Stimulated activated effector memory CD8-positive, alpha-beta T cell treated with anti-CD3 and anti-CD28 coated beads, Interleukin-12 subunit alpha, Interleukin-12 subunit beta, amount 100 ng/mL, for 72 hours (primary cell): ENCODE data around the gene UBTD1.
"Not testable (repeated sequence)": the region's sequence is repeated elsewhere in the genome, so short reads cannot be mapped to it uniquely, and the experiment has no call there.

Experiments
- ATAC-seq: fragments of 150-1000 bp; cut with Tn5 transposase; 2 replicates; pipeline ENCODE4 v1.10.0; 2021
- DNase-seq, 2 donors: peaks; one replicate each; pipeline ENCODE4 v3.0.0; 2021 to 2022; ENCODE audit warnings: low spot score in 2 of 2
- H3K27ac Mint-ChIP-seq: one replicate; pipeline ENCODE4 v1.8.0; 2022; ENCODE audit warnings: mild to moderate bottlenecking, mixed read lengths
- H3K36me3 Mint-ChIP-seq: one replicate; pipeline ENCODE4 v1.8.0; 2022; ENCODE audit warnings: mild to moderate bottlenecking, mixed read lengths
- H3K4me1 Mint-ChIP-seq: one replicate; pipeline ENCODE4 v1.8.0; 2022; ENCODE audit warnings: mixed read lengths
- H3K4me3 Mint-ChIP-seq: one replicate; pipeline ENCODE4 v1.8.0; 2022; ENCODE audit warnings: mild to moderate bottlenecking, mixed read lengths
- H3K9me3 Mint-ChIP-seq: one replicate; pipeline ENCODE4 v1.8.0; 2022; ENCODE audit warnings: mixed read lengths

The UBTD1 gene

DNA sequence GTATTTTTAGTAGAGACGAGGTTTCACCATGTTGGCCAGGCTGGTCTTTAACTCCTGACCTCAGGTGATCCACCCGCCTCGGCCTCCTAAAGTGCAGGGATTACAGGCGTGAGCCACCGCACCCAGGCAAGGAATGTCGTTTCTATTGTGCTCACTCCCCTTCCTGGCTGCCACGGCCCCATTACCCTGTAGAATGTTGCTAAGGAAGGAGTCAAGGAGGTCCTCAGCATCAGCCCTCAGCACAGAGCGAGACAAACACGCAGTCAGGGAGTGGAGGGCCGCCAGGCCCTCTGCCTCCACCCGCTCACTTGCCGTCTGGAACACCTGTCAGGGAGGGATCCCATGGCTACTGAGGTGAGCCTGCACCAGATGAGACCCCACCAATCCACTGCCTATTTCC, 29.9 kb upstream of the UBTD1 start:
- peaks cover 100% of the 10 kb centered on the region for H3K36me3 Mint-ChIP-seq
- H3K27ac Mint-ChIP-seq = not testable (repeated sequence)

GRCh38 chr10:97474918-97475317, 23.8 kb upstream of the UBTD1 start:
- DNase-seq (no peak), ATAC-seq (no peak)
- Mint-ChIP-seq H3K36me3 (peaks cover 100% of the 10 kb centered on the region), H3K4me3 (no peak overlapping the region), H3K4me1 (no peaks in the 10 kb centered on the region), H3K9me3 (no peaks in the 10 kb centered on the region), H3K27ac (no peak overlapping the region)

More for the DNA sequence above, 29.9 kb upstream of the UBTD1 start:
- not testable (repeated sequence) for H3K4me1 Mint-ChIP-seq, DNase-seq, H3K9me3 Mint-ChIP-seq, ATAC-seq, H3K4me3 Mint-ChIP-seq

- no peak for DNase-seq
- H3K36me3 Mint-ChIP-seq = peaks cover 100% of the 10 kb centered on the region
Observed at GRCh38 chr10:97475936-97476594, 22.7 kb upstream of the UBTD1 start.

GRCh38 chr10:97479410-97479809, 19.3 kb upstream of the UBTD1 start:
- H3K27ac Mint-ChIP-seq, H3K4me1 Mint-ChIP-seq, H3K4me3 Mint-ChIP-seq, H3K9me3 Mint-ChIP-seq, DNase-seq, ATAC-seq: not testable (repeated sequence)
- H3K36me3 Mint-ChIP-seq = peaks cover 97% of the 10 kb centered on the region

More at GRCh38 chr10:97475936-97476594, 22.7 kb upstream of the UBTD1 start:
- H3K4me3 Mint-ChIP-seq = no peak overlapping the region
- no peaks in the 10 kb centered on the region for H3K4me1 Mint-ChIP-seq
- peak overlapping the region; percentile 66 for H3K27ac Mint-ChIP-seq
- ATAC-seq = no peak
- H3K9me3 Mint-ChIP-seq = no peaks in the 10 kb centered on the region

GRCh38 chr10:97479939-97480338, 18.8 kb upstream of the UBTD1 start:
- Mint-ChIP-seq H3K27ac (no peak overlapping the region), H3K9me3 (no peaks in the 10 kb centered on the region), H3K4me1 (no peaks in the 10 kb centered on the region), H3K4me3 (no peak overlapping the region), H3K36me3 (peaks cover 97% of the 10 kb centered on the region)
- no peak for ATAC-seq
- DNase-seq = no peak

DNA sequence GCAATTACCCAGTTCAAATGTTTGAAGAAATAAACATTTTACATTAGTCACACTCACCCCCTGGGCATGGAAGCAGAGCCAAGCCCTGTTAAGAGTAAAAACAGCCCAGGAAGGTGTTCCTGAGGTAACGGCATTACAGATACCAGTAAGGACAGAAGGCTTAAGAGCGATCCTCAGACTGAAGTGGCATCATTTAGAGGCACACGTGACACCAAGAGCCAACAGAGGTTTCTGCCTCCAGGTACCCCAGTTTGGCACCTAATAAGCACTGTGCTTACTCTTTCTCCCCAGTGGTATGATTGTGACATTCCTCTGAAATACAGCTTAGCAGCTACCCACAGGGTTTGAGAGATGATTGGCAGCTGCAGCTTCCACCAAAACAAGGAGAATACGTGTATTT, 17.7 kb upstream of the UBTD1 start:
- Mint-ChIP-seq H3K27ac (no peak overlapping the region), H3K36me3 (peaks cover 97% of the 10 kb centered on the region), H3K4me1 (peaks cover under 1% of the 10 kb centered on the region), H3K9me3 (no peaks in the 10 kb centered on the region), H3K4me3 (no peak overlapping the region)
- ATAC-seq (no peak), DNase-seq (no peak)

DNA sequence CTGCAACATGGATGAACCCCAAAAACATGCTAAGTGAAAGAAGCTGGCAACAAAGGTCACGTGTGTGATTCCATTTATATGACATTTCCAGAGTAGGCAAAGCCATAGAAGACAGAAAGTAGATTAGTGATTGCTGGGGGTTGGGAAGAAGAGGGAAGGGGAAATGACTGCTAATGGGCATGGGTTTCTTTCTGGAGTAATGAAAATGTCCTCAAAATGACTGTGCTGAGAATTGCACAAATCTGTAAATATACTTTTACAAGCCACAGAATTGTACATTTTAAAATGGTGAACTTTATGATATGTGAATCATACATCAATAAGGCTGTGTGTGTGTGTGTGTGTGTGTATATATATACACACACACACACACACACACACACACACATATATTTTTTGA, 16.3 kb upstream of the UBTD1 start:
- Mint-ChIP-seq H3K36me3 (peaks cover 93% of the 10 kb centered on the region), H3K9me3 (no peaks in the 10 kb centered on the region), H3K27ac (no peak overlapping the region), H3K4me1 (peaks cover 5% of the 10 kb centered on the region), H3K4me3 (no peak overlapping the region)
- DNase-seq (no peak), ATAC-seq (no peak)

DNA sequence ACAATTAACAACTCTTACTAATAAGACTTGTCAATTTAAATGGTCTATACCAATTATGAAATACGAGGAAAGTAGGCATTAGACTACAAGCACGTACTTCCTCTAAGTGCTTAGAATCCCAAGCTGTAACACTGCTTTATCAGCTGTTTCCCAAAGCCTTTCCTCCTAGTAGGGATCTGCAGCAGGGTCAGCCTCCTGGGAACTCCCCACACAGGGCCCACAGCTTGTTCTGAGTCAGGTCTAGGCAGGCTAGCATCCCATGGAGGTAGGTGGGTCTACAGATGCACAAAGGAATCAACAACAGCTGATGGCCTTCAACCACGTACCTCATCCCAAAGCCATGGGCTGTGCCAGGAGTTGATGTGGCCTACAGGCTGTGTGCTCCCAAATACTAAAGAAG, 15.2 kb upstream of the UBTD1 start:
- DNase-seq (no peak), ATAC-seq (no peak)
- Mint-ChIP-seq H3K9me3 (no peaks in the 10 kb centered on the region), H3K36me3 (peaks cover 84% of the 10 kb centered on the region), H3K4me3 (no peak overlapping the region), H3K27ac (peak overlapping the region; percentile 34), H3K4me1 (peaks cover 5% of the 10 kb centered on the region)

DNA sequence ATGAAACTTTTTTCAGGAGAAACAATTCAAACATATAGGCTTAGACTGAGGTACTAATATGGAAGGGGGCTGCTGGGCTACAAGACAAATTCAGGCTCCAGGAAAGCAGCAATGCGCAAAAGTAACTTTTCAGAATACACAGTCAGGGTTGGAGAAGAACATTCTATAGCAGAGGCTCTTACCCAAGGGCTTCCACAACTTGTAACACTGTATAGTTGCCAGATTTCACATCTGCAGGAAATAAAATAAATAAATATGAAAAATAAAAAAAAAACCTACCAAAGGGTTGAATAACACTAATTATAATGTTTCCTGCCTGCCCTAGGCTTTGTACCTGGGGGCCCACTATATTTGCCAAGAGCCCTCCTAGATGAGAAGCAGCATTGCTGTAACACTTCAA, 14.8 kb upstream of the UBTD1 start:
- Mint-ChIP-seq H3K36me3 (peaks cover 82% of the 10 kb centered on the region), H3K4me3 (no peak overlapping the region), H3K27ac (peak overlapping the region; percentile 34), H3K9me3 (no peaks in the 10 kb centered on the region), H3K4me1 (peaks cover 9% of the 10 kb centered on the region)
- no peak for ATAC-seq
- no peak for DNase-seq

DNA sequence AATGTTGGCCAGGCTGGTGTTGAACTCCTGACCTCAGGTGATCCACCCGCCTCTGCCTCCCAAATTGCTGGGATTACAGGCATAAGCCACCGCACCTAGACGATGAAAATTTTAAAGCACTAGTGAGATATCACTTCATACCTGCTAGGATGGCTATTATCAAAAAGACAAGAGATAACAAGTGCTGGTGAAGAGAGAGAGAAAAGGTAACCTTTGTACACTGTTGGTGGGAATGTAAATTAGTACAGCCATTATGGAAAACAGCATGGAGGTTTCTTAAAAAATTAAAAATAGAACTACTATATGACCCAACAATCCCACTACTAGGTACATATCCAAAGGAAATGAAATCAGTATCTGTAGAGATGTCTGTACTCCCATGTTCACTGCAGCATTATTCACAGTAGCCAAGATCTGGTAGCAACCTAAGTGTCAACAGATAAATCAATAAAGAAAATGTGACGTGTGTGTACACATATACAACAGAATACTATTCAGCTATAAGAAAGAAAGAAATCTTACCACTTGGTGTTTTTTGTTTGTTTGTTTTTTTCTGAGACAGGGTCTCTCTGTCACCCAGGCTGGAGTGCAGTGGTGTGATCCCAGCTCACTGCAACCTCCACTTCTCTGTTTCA, 13.0 kb upstream of the UBTD1 start:
- no peak for ATAC-seq
- no peak overlapping the region for H3K4me3 Mint-ChIP-seq
- DNase-seq = no peak
- no peaks in the 10 kb centered on the region for H3K9me3 Mint-ChIP-seq
- H3K36me3 Mint-ChIP-seq = peaks cover 67% of the 10 kb centered on the region
- H3K4me1 Mint-ChIP-seq = peaks cover 21% of the 10 kb centered on the region
- peak overlapping the region; percentile 56 for H3K27ac Mint-ChIP-seq

GRCh38 chr10:97490592-97490991, 8.1 kb upstream of the UBTD1 start:
- H3K4me3 Mint-ChIP-seq = no peak overlapping the region
- no peaks in the 10 kb centered on the region for H3K9me3 Mint-ChIP-seq
- H3K36me3 Mint-ChIP-seq = peaks cover 55% of the 10 kb centered on the region
- no peak for DNase-seq
- peak overlapping the region; percentile 32 for H3K27ac Mint-ChIP-seq
- peaks cover 41% of the 10 kb centered on the region for H3K4me1 Mint-ChIP-seq
- no peak for ATAC-seq

GRCh38 chr10:97494151-97494550, 4.6 kb upstream of the UBTD1 start:
- DNase-seq = no peak
- H3K27ac Mint-ChIP-seq = no peak overlapping the region
- H3K9me3 Mint-ChIP-seq = no peaks in the 10 kb centered on the region
- no peak for ATAC-seq
- H3K4me3 Mint-ChIP-seq = no peak overlapping the region
- peaks cover 54% of the 10 kb centered on the region for H3K4me1 Mint-ChIP-seq
- H3K36me3 Mint-ChIP-seq = peaks cover 48% of the 10 kb centered on the region

DNA sequence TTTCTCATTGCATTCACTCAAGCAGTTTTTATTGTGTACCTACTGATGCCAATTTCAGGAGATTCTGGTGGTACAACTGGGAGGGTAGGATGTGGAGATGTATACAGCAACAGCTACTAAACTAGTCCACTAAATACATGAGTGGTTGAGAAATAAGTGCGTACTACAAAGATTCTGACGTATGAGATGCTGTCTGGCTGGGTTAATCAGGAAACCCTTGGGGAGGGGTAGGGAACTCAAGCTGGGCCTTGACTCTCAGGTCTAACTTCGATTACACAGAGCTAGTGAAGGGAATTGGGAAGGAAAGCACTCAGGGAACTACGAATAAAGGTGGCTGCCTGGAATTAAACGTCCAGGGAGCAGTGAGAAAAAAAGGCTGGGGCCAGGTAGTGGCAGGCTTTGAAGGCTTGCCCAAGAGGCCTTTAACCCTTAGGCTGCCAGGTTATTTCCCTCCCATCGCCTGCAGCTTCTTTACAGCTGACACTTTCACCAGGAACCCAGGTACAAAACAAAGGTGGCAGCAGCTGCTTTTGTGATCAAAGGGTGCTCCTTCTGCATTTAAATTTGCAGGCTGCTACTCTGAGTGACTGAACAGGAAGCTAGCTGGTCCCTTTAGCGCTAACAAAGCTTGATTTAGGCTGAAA, 3.7 kb upstream of the UBTD1 start:
- H3K36me3 Mint-ChIP-seq = peaks cover 47% of the 10 kb centered on the region
- DNase-seq (no peak), ATAC-seq (no peak)
- no peaks in the 10 kb centered on the region for H3K9me3 Mint-ChIP-seq
- H3K27ac Mint-ChIP-seq = peak overlapping the region; percentile 86
- H3K4me1 Mint-ChIP-seq = peaks cover 53% of the 10 kb centered on the region
- no peak overlapping the region for H3K4me3 Mint-ChIP-seq

- Mint-ChIP-seq H3K27ac (peak overlapping the region; percentile 98), H3K4me1 (peaks cover 55% of the 10 kb centered on the region), H3K9me3 (no peaks in the 10 kb centered on the region), H3K36me3 (peaks cover 36% of the 10 kb centered on the region), H3K4me3 (peak overlapping the region; percentile 94)
- peak; percentile 58 for ATAC-seq
- peak; percentile 42 to 83 for DNase-seq
Observed at GRCh38 chr10:97497572-97498075, 1.1 kb upstream of the UBTD1 start.

GRCh38 chr10:97498076-97498840, 466 bp upstream of the UBTD1 start, which contains the start of gene MMS19:
Gene MMS19 (minus strand): TSS chr10:97498422. CDS start chr10:97498384, 38 bp downstream.
- DNase-seq = peak; percentile 99 to 100

More at GRCh38 chr10:97498076-97498840, 466 bp upstream of the UBTD1 start, which contains the start of gene MMS19:
- Mint-ChIP-seq H3K36me3 (peaks cover 29% of the 10 kb centered on the region), H3K4me3 (peak within 1 kb of the TSS; percentile 94), H3K27ac (peak within 1 kb of the TSS; percentile 98), H3K4me1 (peaks cover 55% of the 10 kb centered on the region), H3K9me3 (no peaks in the 10 kb centered on the region)
- ATAC-seq = peak; percentile 94
